HG03460 (cell line): Measurements from ENCODE around the gene ODF2L.
A peak's percentile ranks its signal among the peaks of the same experiment; 100 is the strongest.
"Not testable (repeated sequence)": the region's sequence is repeated elsewhere in the genome, so short reads cannot be mapped to it uniquely, and the experiment has no call there.

Source experiments
- ATAC-seq: cut with Tn5 transposase; IDR thresholded peaks from one replicate; pipeline ENCODE4 v1.9.1; 2021; ENCODE audit not compliant: unreplicated experiment

The ODF2L gene

GRCh38 chr1:86388777-86389176, 7.3 kb downstream of the ODF2L start:
- no peak for ATAC-seq

DNA sequence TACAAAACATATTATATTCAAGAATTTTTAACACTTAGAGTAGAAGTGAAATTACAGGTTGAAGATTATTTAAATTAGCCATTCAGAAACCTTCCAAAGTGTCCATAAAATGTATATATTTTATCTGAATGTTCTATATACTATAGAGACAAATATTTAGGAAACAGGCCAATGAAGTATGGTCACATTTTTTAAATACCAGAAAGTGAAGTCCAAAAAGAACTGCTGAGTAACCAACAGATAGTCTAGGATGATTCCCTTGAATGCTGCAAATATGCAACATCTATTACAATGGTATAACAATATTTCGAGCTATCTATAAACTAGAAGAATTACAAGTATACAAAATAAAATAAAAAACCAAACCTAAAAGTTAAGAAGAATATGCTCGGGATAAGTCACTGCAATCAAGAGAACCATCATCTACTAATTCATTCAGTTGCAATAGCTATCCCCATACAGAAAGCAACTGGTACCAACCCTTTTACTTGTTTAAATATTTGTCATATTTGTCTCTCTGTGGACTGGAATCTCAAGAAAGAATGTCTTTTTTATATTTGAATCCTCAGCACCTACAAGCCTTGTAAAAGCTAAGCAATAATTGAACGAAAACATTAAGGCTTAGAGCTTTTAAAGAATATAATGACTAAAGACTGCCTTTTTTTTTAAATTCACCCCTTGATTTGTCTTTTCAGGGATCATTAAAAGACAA, 8.1 kb downstream of the ODF2L start:
- ATAC-seq, result no peak

- ATAC-seq, result peak; percentile 56
Observed at GRCh38 chr1:86382878-86383277, 13.2 kb downstream of the ODF2L start.

DNA sequence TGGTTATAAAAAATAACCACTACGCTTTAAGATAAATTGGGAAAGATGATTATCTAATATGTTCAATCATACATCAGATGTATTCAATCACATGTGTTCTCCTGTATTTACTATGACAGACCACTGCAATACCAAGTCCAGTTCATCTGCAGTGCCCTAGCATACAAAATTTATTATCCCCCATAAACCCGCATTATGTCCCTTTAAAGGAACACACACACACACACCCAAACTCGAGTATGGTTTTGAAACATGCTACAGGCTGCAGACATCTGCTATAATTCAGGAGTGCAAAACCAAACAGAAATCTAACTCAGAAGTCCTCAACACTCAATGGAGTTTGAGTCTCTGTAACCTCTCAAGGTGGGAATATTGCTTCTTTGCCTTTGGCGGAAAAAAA, 14.9 kb downstream of the ODF2L start:
- no peak for ATAC-seq

GRCh38 chr1:86380257-86380861, 15.8 kb downstream of the ODF2L start:
- peak; percentile 54 for ATAC-seq

DNA sequence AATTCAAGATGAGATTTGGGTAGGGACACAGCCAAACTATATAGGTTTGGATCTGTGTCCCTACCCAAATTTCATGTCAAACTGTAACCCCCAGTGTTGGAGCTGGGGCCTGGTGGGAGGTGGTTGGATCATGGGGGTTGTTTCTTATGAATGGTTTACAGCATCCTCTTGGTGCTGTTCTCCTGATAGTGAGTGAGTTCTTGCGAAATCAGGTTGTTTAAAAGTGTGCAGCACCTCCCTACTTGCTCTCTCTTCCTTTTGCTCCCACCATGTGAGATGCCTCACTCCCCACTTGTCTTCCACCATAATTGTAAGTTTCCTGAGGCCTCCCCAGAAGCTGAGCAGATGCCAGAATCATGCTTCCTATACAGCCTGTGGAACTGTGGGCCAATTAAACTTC, 17.3 kb downstream of the ODF2L start:
- ATAC-seq, result no peak

GRCh38 chr1:86377341-86377740, 18.8 kb downstream of the ODF2L start:
- ATAC-seq, result no peak

DNA sequence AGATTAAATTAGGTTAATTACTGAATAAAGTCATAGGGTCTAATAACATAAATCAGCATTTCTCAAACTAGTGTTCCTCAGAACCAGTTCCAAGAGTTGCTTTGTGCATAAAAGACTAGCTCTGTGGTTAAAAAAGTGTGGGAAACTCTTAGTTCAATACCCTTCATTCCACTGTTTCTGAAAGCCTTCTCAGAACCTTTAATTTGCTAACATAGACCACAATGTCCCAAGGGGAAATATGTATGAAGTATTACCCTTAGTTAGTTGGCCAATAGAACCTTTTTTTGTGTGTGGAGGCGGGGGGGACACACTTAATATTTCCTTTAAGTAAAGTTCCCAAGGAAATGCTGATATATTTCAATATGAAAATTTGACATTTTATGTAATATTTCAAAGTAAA, 20.4 kb downstream of the ODF2L start:
- no peak for ATAC-seq

- ATAC-seq, result no peak
Observed at GRCh38 chr1:86370601-86371022, 25.5 kb downstream of the ODF2L start.

DNA sequence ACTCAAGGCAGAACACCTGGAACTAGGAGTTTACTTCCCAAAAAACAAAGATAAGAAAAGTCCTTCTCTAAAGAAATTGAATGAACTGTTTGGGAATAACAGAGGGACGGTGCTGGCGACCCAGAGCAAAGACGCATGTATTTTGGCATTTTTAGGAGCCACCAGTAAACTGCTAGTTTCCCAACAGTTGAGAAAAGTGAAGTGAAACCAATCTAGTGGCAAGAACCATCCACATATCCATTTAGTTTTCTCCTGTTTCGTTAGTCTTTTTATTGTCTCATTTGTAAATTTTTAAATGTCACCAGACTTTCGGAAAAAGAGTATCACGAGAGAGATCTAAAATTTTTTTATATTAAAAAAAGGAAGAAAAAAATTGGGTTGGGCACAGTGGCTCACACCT, 30.2 kb downstream of the ODF2L start:
- ATAC-seq, result no peak

DNA sequence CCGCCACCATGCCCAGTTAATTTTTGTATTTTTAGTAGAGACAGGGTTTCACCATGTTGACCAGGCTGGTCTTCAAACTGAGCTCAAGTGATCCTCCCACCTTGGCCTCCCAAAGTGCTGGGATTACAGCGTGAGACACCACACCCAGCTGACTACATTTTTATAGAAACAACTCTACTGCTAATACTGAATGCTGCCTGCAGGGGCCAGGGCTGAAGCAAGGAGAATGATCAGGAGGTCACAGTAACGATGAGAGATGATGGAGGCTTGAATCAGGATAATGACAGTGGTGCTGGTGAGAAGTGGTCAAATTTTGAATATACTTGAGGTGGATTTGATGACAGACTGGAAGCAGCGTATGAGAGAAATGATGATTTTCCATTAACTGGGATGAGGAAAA, 33.3 kb downstream of the ODF2L start:
- no peak for ATAC-seq

GRCh38 chr1:86357796-86358195, 38.3 kb downstream of the ODF2L start:
- no peak for ATAC-seq

- ATAC-seq, result no peak
Observed at GRCh38 chr1:86356247-86356646, 39.9 kb downstream of the ODF2L start.

DNA sequence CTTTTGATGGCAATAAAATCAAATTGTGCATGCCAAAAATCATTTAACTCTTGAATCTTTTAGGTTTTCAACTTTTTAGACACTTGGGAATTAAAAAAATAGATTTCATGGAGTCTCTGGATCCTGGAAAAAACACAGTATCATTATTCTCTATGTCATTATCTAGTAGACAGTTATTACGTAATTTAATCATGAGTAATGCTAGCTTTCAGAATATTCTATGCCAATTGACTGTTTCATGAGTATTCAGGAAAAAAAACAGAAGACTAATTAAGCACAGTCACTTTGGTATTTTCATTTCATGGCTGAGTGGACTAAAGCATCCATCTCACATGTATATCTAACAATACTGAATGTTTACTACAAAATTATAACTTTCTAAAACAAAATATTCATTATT, 44.0 kb downstream of the ODF2L start:
- no peak for ATAC-seq

GRCh38 chr1:86350230-86350629, 45.9 kb downstream of the ODF2L start:
- ATAC-seq, result not testable (repeated sequence)

- no peak for ATAC-seq
Observed at GRCh38 chr1:86346388-86346787, 49.7 kb downstream of the ODF2L start.

DNA sequence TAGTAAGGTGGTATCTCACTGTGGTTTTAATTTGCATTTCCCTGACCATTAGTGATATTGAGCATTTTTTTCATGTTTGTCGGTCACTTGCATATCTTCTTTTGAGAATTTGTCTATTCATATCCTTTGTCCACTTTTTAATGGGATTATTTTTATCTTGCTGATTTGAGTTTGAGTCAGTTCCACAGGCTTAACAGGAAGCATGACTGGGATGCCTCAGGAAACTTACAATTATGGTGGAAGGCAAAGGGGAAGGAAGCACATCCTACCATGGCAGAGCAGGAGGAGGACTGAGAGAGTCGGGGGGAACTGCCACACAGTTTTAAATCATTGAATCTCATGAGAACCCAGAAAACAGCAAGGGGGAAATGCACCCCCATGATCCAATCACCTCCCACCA, 51.1 kb downstream of the ODF2L start:
- no peak for ATAC-seq

DNA sequence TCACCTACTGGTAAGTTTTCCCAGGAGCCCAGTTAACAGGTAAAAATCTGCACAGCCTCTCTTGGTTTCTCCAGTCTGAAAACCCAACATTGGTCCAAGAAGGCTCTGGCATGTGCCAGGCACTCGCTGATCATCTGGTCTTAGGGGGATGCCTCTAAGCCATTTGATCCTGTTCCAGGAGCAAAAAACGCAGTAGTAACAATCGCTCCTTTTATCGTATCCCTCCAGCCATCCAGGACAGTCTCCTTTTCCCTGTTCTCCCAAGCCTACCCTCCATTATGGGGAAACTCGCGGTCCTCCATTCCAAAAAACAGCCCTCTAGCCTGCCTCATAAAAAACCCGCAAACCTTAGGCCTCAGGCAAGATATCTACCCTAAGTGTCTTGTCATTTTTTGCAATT, 56.2 kb downstream of the ODF2L start:
- no peak for ATAC-seq

DNA sequence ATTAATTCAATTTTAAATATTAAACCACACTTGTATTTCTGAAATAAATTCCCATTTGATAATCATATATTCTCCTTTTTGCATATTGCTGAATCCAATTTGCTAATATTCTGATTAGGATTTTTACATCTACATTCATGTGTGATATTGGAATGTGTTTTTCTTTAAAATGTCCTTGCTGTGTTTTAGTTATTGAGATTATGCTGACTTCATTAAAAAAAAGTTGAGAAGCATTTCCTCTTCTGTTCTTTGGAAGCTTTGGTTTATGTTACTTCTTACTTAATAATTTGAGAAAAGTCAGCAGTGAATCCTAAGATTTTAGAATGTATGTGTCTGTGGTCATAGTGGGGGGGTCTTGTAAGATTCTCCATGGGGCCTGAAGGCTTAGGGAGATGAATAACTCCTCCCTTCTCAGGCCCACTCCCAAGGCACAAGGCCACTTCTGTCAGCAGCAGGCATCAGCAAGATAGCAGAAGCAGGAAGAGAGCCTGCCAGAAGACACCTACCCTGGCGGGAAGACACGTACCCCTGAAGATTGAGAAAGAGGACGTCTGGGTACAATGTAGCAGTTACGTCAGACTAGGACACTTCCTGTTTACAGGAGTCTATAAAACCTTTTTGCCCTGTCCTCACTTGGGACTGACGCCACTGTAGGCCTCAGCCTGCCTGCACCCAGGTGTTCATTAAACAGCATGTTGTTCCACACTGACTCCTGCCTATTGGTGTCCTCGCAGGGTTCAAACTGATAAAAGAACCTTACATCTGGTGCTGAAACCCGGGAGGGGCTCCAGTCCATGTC, 56.9 kb downstream of the ODF2L start:
- no peak for ATAC-seq

DNA sequence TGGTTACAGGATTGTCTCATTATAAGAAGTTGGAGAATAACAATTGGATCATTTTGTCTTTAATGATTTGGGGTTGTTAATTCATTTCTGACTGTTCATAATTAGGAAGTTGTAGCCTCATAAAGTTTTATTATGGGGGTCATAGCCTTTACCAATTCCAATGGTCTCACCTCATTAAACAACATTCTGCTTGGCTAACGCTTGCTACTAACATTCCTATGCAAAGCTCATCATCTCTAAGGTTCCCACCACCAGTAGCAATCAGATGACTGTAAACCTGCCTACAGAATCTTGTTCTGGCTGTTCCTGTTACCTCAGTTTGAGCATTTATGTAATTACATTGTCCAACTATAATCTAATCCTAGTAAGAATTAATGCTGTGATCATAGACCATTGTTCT, 60.2 kb downstream of the ODF2L start:
- ATAC-seq, result no peak

DNA sequence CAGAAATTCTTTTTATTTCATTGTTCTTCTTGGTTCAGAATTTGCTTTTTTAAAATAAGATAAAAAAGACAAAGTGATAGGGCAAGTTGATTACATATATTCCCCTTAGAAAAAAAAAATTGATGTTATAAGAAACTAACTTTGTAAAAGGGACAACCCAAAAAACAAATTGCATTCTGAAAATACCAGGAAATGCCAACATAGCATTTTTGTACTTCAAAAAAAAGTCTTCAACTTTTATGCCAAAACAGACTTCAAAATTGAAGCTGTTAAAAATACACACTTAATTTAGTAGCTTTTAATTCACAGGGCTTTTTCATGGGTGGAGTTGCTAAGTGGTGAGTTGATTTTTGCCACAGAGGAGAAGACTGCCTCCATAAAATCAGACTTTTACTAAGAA, 70.9 kb downstream of the ODF2L start:
- ATAC-seq, result no peak

GRCh38 chr1:86324130-86324822, 71.8 kb downstream of the ODF2L start:
- no peak for ATAC-seq
